GM18498 (cell line): ENCODE measurements around the gene ACO2.
"Not testable (repeated sequence)": the region's sequence is repeated elsewhere in the genome, so short reads cannot be mapped to it uniquely, and the experiment has no call there.

Experiments used
- ATAC-seq: cut with Tn5 transposase; IDR thresholded peaks from one replicate; pipeline ENCODE4 v1.9.1; 2021; ENCODE audit warnings: mild to moderate bottlenecking, moderate library complexity; ENCODE audit not compliant: unreplicated experiment

The ACO2 gene

GRCh38 chr22:41535244-41535643 is 66.3 kb downstream of the ACO2 start:
- no peak for ATAC-seq

- ATAC-seq, result no peak
Observed at GRCh38 chr22:41537203-41537602, 68.3 kb downstream of the ACO2 start.

- ATAC-seq, result no peak
Observed at GRCh38 chr22:41538583-41538982, 69.7 kb downstream of the ACO2 start.

GRCh38 chr22:41539146-41540005 is 70.5 kb downstream of the ACO2 start:
- ATAC-seq, result no peak

DNA sequence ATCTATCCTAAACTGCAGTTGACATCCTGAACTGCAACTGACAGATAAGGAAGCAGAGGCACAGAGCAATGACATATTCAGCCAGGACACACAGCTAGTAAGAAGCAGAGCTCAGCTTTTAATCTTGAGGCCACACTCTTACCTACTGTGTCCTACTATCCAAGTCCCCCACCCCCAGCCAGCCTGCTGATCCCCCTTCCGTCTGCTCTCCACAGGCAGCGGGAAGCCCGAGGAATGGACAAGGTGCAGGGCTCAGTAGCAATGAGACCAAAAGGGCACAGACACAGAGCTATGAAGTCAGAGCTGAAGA is 71.0 kb downstream of the ACO2 start:
- no peak for ATAC-seq

DNA sequence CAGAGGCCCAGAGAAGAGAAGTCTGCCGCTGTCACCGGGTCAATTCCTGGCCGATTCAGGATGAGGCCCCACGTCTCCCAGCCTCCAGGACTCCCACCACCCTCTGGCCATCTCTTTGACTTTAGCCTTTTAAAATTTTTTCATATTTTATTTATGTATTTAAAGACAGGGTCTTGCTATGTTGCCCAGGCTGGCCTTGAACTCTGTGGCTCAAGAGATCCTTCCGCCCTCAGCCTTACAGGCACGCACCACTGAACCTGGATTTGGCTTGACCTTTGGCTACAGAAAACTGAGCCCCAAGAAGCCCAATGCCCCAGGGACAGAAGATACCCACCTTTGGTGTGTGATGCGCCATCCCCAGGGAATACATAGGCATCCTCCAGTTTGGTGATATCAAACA is 71.4 kb downstream of the ACO2 start:
- no peak for ATAC-seq

- no peak for ATAC-seq
Observed at GRCh38 chr22:41541484-41541883, 72.6 kb downstream of the ACO2 start.

- ATAC-seq, result no peak
Observed at GRCh38 chr22:41542224-41542623, 73.3 kb downstream of the ACO2 start.

DNA sequence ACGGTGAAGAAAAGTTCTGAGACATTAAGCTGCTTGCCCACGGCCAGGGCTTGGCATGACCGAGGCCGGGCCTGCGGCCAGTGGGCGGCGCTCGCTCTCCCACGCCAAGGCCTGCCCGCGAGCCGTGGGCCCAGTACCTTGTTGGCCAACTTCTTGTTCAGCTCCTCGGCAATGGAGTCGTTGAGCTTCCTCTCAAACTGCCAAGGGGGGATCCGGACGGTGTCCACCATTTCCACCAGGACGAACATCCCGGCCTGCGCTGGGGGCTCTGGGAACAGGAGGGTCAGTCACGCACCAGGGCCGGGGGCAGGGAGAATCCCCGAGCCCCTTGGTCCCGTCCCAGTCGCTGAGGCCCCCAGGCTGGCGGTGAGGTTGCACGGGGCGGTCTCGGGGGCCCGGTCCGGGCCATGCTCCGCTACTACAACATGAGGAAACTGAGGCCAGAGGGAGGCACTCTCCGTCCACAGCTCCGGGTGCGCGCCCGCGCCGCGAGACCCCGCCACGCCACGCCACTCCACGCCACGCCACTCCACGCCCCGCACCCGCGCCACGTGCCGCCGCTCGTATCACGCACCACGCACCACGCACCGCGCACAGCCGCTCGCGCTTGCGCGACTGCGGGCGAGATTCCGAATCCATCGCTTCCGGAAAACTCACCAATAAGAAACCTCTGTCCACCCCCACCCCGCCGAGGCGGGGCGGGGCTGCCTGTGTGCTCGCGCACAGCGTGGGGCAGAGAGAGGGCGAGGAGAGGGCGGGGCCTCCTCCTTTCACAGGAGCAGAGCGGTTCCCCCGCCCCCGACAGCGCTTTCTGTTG is 75.1 kb downstream of the ACO2 start, which contains the start of gene POLR3H:
POLR3H (minus strand) TSS at position 617 of the 817 bp plus-strand sequence; CDS start at position 248, 369 bp downstream.
- ATAC-seq, result peak; percentile 93

GRCh38 chr22:41544671-41545476 is 76.0 kb downstream of the ACO2 start:
- no peak for ATAC-seq

DNA sequence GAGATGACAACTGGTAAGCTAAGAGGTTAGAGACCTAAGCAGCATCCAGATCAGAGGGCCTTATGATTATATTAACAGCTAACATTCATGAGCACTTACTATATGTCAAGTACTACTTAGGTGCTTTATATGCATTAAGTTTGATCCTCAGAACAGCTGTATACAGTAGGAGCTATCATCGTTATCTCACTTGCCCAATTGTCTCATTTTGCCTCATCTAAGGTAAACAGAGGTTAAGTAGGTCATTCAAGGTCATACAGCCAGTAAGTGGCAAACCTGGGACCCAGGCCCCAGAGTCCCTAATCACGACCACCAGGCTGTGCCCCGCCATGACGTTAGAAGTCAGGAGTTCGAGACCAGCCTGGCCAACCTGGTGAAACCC is 79.9 kb downstream of the ACO2 start:
- no peak for ATAC-seq

GRCh38 chr22:41550952-41551491 is 82.1 kb downstream of the ACO2 start:
- ATAC-seq, result no peak

- no peak for ATAC-seq
Observed at GRCh38 chr22:41551877-41552582, 83.1 kb downstream of the ACO2 start.

DNA sequence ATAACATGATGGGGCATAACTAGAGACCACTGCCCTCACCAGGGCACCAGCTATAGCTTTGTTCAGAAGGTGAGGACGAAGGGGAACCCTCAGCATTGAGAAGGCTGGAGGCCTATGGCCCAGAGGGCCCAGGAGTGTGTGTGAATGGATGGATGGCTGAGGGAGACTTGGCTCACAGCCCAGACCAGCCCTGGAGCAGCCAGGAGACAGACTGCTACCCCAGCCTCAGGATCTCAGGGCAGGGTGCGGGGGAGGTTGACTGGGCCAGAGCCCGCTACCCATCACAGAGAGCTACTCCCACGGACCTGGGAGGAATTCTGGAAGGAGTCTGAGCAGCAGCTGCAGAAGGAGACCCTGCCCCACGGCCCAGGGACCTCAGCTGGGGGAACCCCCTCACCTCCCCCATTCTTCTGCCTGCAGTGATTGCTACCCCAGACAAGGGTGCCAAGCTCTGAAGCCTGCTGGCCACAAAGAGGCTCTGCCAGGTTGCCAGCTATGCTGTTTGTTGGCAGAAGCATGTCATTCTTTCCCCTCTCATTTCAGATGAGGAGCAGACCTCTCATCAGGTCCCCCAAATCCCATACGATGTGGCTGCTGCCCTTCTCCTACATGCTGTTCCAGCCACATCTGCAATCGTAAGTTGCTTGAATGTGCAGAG is 86.5 kb downstream of the ACO2 start:
- ATAC-seq, result no peak

GRCh38 chr22:41556561-41556960 is 87.6 kb downstream of the ACO2 start:
- no peak for ATAC-seq

- ATAC-seq, result no peak
Observed at GRCh38 chr22:41557401-41558240, 88.7 kb downstream of the ACO2 start.

DNA sequence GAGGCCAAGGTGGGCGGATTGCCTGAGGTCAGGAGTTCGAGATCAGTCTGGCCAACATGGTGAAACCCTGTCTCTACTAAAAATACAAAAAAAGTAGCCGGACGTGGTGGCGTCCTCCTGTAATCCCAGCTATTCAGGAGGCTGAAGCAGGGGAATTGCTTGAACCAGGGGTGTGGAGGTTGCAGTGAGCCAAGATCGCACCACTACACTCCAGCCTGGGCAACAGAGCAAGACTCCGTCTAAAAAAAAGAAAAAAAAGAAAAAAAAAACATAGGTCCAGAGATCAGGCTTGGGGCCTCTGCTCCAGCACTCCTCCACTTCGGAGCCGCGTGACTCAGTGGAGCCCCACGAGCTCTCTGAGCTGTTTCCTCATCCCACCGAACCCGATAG is 89.3 kb downstream of the ACO2 start:
- not testable (repeated sequence) for ATAC-seq

GRCh38 chr22:41560095-41560471 is 91.2 kb downstream of the ACO2 start:
- no peak for ATAC-seq

DNA sequence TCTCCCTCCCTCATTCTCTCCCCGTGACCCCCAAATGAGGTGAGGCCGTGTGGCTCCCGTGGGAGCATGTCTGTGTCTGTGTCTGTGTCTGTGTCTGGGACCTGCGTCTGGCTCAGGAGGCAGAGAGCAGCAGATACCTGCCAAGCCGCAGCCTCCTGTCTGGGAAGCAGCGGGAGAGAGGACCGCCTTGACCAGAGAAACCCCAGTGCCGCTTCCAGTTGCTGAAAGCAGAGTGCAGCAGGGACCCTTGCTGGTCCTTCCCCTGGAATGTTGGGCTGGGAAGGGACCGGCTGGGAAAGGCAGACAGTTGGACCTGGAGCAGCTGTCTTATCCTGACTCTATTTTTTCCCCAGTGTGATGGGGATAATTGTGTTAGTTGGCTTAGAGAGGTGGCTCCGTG is 92.4 kb downstream of the ACO2 start:
- no peak for ATAC-seq
